CD1c-positive myeloid dendritic cell (primary cell): ENCODE data around the gene DERA.
A peak's percentile ranks its signal among the peaks of the same experiment; 100 is the strongest.
"Not testable (repeated sequence)": the region's sequence is repeated elsewhere in the genome, so short reads cannot be mapped to it uniquely, and the experiment has no call there.

ENCODE experiments used
- DNase-seq: peaks from one replicate; pipeline ENCODE4 v3.0.0-alpha.2; 2016; ENCODE audit errors: extremely low spot score

The DERA gene

GRCh38 chr12:15904378-15904920 lies 6.7 kb upstream of the DERA start:
- DNase-seq, result no peak

GRCh38 chr12:15910468-15910863 lies 666 bp upstream of the DERA start:
- no peak for DNase-seq

GRCh38 chr12:15911931-15912330 lies 799 bp downstream of the DERA start:
- DNase-seq, result not testable (repeated sequence)

- DNase-seq, result not testable (repeated sequence)
Measured at GRCh38 chr12:15914131-15914530, 3.0 kb downstream of the DERA start.

- DNase-seq, result no peak
Measured at GRCh38 chr12:15918066-15918465, 6.9 kb downstream of the DERA start.

GRCh38 chr12:15919418-15919817 lies 8.3 kb downstream of the DERA start:
- DNase-seq, result no peak

GRCh38 chr12:15924956-15925355 lies 13.8 kb downstream of the DERA start:
- no peak for DNase-seq

GRCh38 chr12:15928346-15928745 lies 17.2 kb downstream of the DERA start:
- no peak for DNase-seq

- no peak for DNase-seq
Measured at GRCh38 chr12:15928870-15929571, 17.9 kb downstream of the DERA start.

GRCh38 chr12:15931590-15932053 lies 20.5 kb downstream of the DERA start:
- DNase-seq, result no peak

- DNase-seq, result no peak
Measured at GRCh38 chr12:15932327-15932726, 21.2 kb downstream of the DERA start.

GRCh38 chr12:15932971-15933370 lies 21.8 kb downstream of the DERA start:
- peak; percentile 27 for DNase-seq

GRCh38 chr12:15933751-15934150 lies 22.6 kb downstream of the DERA start:
- no peak for DNase-seq

GRCh38 chr12:15936751-15937150 lies 25.6 kb downstream of the DERA start:
- no peak for DNase-seq

- no peak for DNase-seq
Measured at GRCh38 chr12:15937902-15938301, 26.8 kb downstream of the DERA start.

- DNase-seq, result no peak
Measured at GRCh38 chr12:15939111-15939510, 28.0 kb downstream of the DERA start.

- no peak for DNase-seq
Measured at GRCh38 chr12:15942475-15942874, 31.3 kb downstream of the DERA start.

GRCh38 chr12:15943519-15943918 lies 32.4 kb downstream of the DERA start:
- DNase-seq, result not testable (repeated sequence)

GRCh38 chr12:15948461-15948860 lies 37.3 kb downstream of the DERA start:
- DNase-seq, result not testable (repeated sequence)

GRCh38 chr12:15955281-15955680 lies 44.1 kb downstream of the DERA start:
- no peak for DNase-seq

- DNase-seq, result no peak
Measured at GRCh38 chr12:15956010-15956409, 44.9 kb downstream of the DERA start.

GRCh38 chr12:15956413-15957185 lies 45.5 kb downstream of the DERA start:
- DNase-seq, result no peak

GRCh38 chr12:15962760-15963159 lies 51.6 kb downstream of the DERA start:
- no peak for DNase-seq
